Esophagus (tissue), 2 donors: ENCODE measurements around the gene PZP. TPM values are rescaled to one million over a fixed set of nuclear protein-coding genes. Genes with fewer than 3 reads are reported as not detected.

ENCODE experiments used
- H3K27ac ChIP-seq, 2 donors: one replicate each; pipeline ENCODE4 v1.5.1; 2013; ENCODE audit warnings: low read depth in 2 of 2, mild to moderate bottlenecking in 2 of 2, inconsistent platforms in 1 of 2, low read length in 1 of 2, moderate library complexity in 1 of 2
- H3K27me3 ChIP-seq, 2 donors: one replicate each; pipeline ENCODE4 v1.6.1; 2013; ENCODE audit warnings: low read length in 2 of 2, control low read depth in 1 of 2, mild to moderate bottlenecking in 1 of 2; ENCODE audit not compliant: insufficient read depth in 2 of 2, control insufficient read depth in 1 of 2
- H3K36me3 ChIP-seq, 2 donors: one replicate each; pipeline ENCODE4 v1.6.1; 2013; ENCODE audit warnings: low read length in 1 of 2; ENCODE audit not compliant: control insufficient read depth in 2 of 2, insufficient read depth in 2 of 2
- H3K4me1 ChIP-seq, 2 donors: one replicate each; pipeline ENCODE4 v1.6.1; 2013; ENCODE audit warnings: low read length in 1 of 2; ENCODE audit not compliant: control insufficient read depth in 2 of 2, insufficient read depth in 2 of 2
- H3K4me3 ChIP-seq, 2 donors: one replicate each; pipeline ENCODE4 v1.5.1; 2013; ENCODE audit warnings: low read length in 2 of 2, mild to moderate bottlenecking in 2 of 2, low read depth in 1 of 2, moderate library complexity in 1 of 2
- H3K9me3 ChIP-seq, 2 donors: one replicate each; pipeline ENCODE4 v1.6.1; 2013; ENCODE audit warnings: mild to moderate bottlenecking in 2 of 2, low read depth in 1 of 2, low read length in 1 of 2, moderate library complexity in 1 of 2; ENCODE audit not compliant: control insufficient read depth in 2 of 2, insufficient read depth in 1 of 2
- WGBS, 2 donors: extraction: QIAGEN DNeasy Blood & Tissue Kit; methylation state at CpG; one replicate each; pipeline ENCODE4 v1.1.7; 2013; 5-methylcytosine and 5-hydroxymethylcytosine counted together
- polyA plus RNA-seq, 2 donors: library from polyadenylated mRNA; stranded (reverse); fragments of 200-250 nt; gene quantifications; one replicate each; pipeline ENCODE4 v1.2.3, GENCODE V29; 2013
- donor health status: healthy with polysubstance abuse.
- donor health status: Bipolar disorder and iron deficiency.

Gene PZP
- polyA plus RNA-seq, 2 donors = 0.04 to 0.06 TPM

DNA sequence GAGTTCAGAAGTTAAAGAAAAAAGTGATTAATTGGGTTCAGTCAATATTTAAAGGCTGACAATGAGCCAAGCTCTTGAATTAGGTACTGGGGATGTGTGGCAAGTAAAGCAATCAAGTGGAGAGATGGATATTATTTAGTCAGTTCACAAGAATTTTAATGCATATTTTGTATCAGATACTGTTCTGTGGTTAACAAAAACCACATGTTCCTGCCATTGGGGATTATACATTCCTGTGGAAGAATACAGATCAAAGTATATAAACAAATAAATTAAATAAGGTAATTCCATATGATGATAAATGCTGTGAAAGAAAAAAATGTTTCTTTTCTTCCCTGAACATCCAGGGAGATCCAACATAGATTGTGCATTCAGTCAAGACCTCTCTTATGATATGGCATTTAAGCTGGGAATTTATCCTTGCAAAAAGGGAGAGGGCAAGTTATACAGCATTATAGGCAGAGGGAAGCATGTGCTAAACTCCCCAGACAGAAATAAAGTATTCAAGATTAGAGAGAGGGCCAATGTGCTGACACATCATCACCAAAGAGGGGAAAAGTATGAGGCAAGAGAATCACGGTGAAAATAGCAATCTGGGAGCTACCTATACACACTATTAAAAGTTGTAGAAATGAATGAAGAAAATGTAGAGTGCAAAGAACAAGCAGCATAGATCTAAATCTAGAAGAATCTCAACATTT is 74.8 kb downstream of the PZP start:
- Histone ChIP-seq H3K27ac (no peak overlapping the region), H3K36me3 (no peaks in the 10 kb centered on the region), H3K9me3 (no peaks in the 10 kb centered on the region), H3K27me3 (no peaks in the 10 kb centered on the region), H3K4me3 (no peak overlapping the region), H3K4me1 (no peaks in the 10 kb centered on the region)
- WGBS, 2 donors = 62 to 64% methylated on average over 1 of the region's 1 CpG

DNA sequence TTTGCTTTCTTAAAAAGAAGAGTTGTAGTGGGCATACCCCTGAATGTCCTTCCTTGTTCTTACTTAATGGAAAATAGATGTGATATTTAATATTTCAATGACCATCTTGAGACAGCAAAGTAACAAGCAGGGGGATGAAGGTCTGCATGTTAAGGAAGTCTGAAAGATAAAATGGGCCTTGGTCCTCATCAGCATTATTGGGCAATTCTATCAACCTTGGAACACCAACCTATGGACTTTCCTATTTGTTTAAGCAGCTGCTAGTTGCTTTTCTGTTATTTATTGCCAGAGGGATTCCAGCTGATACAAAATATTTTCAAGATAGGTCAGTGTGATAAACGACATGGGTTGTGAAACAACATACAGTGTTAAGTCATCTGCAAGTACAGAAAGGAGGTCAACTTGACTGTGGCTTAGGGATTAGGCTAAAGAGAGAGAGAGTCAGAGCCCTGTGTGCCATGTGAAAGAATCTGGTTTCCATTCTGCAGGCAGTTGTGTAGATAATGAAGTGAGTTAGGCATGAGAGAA is 76.1 kb downstream of the PZP start:
- H3K9me3 ChIP-seq = no peaks in the 10 kb centered on the region
- H3K27me3 ChIP-seq = no peaks in the 10 kb centered on the region
- H3K4me3 ChIP-seq = no peak overlapping the region
- WGBS, 2 donors = 27 to 36% methylated on average over 1 of the region's 1 CpG
- H3K36me3 ChIP-seq = no peaks in the 10 kb centered on the region
- H3K27ac ChIP-seq = no peak overlapping the region
- H3K4me1 ChIP-seq = no peaks in the 10 kb centered on the region

DNA sequence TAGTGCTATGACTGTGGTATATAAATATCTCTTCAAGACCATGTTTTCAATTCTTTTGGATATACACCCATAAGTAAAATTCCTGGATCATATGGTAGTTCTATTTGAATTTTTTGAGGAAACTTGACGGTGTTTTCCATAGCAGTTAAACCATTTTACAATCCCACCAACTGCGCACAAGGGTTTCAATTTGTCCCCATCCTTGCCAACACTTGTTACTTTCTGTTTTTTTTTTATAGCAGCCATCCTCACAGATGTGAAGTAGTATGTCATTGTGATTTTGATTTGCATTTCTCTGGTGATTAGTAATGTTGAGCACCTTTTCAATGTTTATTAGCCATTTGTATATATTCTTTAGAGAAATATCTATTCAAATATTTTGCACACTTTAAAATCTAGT is 78.0 kb downstream of the PZP start:
- Histone ChIP-seq H3K4me1 (no peaks in the 10 kb centered on the region), H3K4me3 (no peak overlapping the region)
- 64 to 92% methylated on average over 2 of the region's 2 CpGs for WGBS, 2 donors

DNA sequence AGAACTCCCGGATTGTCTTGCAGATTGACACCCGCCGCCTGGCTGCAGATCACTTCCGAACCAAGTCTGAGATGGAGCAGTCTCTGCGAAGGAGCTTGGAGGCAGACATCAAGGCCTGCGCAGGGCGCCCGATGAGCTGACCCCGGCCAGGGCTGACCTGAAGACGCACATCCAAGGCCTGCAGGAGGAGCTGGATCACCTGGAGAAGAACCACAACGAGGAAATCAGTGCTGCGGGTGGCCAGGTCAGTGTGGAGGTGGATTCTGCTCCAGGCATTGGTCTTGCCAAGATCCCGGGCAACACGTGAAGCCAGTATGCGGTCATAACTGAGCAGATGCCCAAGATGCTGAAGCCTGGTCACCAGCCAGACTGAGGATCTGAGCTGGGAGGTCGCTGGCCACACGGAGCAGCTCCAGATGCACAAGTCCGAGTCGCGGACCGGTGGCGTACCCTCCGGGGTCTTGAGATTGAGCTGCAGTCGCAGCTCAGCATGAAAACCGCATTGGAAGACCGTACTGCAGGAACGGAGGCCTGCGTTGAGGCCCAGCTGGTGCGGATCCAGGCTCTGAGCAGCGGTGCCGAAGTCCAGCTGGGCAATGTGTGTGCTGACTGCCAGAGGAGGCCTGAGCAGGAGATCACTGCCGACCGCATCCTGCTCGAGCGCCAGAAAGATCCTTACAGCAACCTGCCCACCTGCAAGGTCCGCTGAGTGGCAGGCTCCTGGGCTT is 80.1 kb downstream of the PZP start:
- Histone ChIP-seq H3K27ac (no peak overlapping the region), H3K27me3 (no peaks in the 10 kb centered on the region), H3K4me1 (peaks cover 0 to 6% of the 10 kb centered on the region in 2 donors), H3K4me3 (no peak overlapping the region), H3K36me3 (no peaks in the 10 kb centered on the region), H3K9me3 (no peaks in the 10 kb centered on the region)
- 96% methylated on average over 36 of the region's 36 CpGs for WGBS, 2 donors

More for the DNA sequence above, 78.0 kb downstream of the PZP start:
- no peaks in the 10 kb centered on the region for H3K27me3 ChIP-seq
- H3K27ac ChIP-seq = no peak overlapping the region
- no peaks in the 10 kb centered on the region for H3K36me3 ChIP-seq
- no peaks in the 10 kb centered on the region for H3K9me3 ChIP-seq

DNA sequence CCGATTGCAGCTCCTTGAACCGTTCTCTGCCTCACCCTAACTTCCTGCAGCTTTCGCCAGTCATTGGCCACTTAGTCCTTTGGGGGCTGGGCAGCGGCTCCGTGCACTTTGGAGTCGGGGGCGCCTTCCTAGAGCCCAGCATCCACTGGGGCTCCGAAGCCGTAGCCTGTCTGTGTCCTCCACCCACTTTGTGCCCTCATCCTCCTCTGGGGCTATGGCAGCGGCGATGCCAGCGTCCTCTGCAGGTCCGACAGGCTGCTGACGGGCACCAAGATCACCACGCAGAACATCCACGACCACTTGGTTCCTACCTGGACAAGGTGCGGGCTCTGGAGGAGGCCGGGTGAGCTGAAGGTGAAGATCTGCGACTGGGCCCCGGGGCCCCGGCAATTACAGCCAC is 80.7 kb downstream of the PZP start:
- WGBS, 2 donors = 97 to 98% methylated on average over 21 of the region's 21 CpGs
- Histone ChIP-seq H3K9me3 (no peaks in the 10 kb centered on the region), H3K27ac (no peak overlapping the region), H3K36me3 (no peaks in the 10 kb centered on the region), H3K27me3 (no peaks in the 10 kb centered on the region), H3K4me1 (peaks cover 0 to 6% of the 10 kb centered on the region in 2 donors), H3K4me3 (no peak overlapping the region)

DNA sequence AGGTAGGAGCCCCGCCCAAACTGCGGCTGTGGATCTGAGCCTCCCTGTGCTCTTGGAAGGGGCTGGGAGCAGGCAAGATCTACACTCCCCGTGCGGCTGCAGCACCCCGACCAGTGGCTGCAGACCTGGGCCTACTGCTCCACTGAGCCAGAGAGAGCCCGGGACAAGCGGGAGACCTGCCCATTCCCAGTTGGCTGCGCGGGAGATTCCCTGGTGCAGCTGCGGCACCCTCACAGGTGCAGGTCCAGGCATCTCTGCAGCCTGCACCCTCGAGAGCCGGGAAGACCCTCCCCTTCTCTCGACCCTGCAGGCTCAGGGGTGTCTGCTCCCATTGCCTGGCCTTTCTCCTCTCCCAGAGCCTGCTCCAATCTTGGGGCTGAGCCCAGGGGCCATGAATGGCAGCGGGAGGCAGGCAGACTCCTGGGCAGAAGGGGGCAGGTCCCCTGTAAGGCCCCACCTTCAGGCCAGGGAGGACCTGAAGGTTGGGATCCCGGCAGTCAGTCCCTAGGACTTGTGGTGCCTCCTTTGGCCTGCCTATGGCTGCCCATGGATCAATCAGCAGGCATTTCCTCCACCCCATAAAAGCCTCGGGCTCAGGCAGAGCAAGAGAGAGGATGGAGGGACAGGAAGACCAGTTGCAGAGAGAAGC is 83.7 kb downstream of the PZP start:
- H3K27me3 ChIP-seq = no peaks in the 10 kb centered on the region
- H3K36me3 ChIP-seq = no peaks in the 10 kb centered on the region
- WGBS, 2 donors = 87 to 88% methylated on average over 16 of the region's 16 CpGs
- H3K27ac ChIP-seq = peak overlapping the region; percentile 37 to 40
- peaks cover 0 to 6% of the 10 kb centered on the region in 2 donors for H3K4me1 ChIP-seq
- no peak overlapping the region for H3K4me3 ChIP-seq
- no peaks in the 10 kb centered on the region for H3K9me3 ChIP-seq

DNA sequence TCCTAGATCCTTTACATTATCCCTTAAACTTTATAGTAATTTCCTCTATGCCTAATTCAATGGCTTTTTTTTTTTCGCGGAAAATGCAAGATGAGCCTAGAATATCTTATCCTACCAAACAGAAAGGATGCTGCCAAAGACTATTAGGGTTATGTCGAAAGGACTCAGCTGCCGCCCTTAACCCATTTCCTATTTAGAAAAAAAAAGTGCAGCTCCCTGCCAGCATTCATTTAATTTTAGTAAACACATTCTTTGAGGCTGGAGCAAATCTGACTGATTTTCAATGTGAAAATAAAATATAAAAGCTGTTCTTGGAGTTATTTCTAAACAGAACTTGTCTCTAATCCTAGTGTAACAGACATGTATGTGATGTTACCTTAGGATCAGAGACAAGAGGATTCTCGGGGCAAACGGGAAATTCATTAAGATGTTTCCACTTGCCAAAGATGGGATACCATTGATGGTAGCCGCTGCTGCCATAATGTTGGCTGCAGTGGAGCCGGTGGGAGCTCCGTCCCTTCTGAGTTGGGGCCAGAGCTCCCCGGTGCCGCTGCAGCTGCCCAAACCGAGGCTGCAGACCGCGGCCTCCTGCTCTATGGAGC is 84.3 kb downstream of the PZP start:
- WGBS, 2 donors = 66 to 78% methylated on average over 14 of the region's 14 CpGs
- H3K4me3 ChIP-seq = no peak overlapping the region
- H3K4me1 ChIP-seq = peaks cover 0 to 6% of the 10 kb centered on the region in 2 donors
- no peaks in the 10 kb centered on the region for H3K27me3 ChIP-seq
- peak overlapping the region; percentile 37 to 40 for H3K27ac ChIP-seq
- H3K9me3 ChIP-seq = no peaks in the 10 kb centered on the region
- no peaks in the 10 kb centered on the region for H3K36me3 ChIP-seq

DNA sequence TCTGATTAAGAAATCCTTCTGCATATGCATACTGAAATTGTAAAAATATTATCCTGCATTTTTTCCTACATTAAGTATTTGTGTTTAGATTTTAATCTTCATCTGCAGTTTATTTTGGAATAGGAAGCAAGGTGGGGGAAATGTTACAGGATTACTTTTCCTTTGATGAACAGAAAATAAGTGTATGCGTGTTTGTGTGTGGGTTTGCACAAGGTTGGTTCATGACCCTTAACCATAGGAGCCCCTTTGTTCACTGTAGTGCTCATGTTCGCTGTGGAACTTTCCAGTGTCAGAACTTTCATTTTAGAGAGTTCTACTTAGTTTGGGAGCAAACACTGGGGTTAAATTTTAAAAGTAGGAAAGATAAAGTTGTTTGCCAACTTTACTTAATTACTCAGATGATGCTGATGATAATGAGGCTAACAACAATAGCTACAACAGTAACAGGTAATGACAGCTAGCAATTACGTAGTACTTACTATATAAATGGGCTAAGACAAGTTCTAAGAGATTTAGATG is 86.0 kb downstream of the PZP start:
- no peaks in the 10 kb centered on the region for H3K36me3 ChIP-seq
- H3K27ac ChIP-seq = no peak overlapping the region
- no peak overlapping the region for H3K4me3 ChIP-seq
- 43 to 53% methylated on average over 3 of the region's 3 CpGs for WGBS, 2 donors
- H3K9me3 ChIP-seq = no peaks in the 10 kb centered on the region
- H3K27me3 ChIP-seq = no peaks in the 10 kb centered on the region
- H3K4me1 ChIP-seq = peaks cover 0 to 6% of the 10 kb centered on the region in 2 donors

DNA sequence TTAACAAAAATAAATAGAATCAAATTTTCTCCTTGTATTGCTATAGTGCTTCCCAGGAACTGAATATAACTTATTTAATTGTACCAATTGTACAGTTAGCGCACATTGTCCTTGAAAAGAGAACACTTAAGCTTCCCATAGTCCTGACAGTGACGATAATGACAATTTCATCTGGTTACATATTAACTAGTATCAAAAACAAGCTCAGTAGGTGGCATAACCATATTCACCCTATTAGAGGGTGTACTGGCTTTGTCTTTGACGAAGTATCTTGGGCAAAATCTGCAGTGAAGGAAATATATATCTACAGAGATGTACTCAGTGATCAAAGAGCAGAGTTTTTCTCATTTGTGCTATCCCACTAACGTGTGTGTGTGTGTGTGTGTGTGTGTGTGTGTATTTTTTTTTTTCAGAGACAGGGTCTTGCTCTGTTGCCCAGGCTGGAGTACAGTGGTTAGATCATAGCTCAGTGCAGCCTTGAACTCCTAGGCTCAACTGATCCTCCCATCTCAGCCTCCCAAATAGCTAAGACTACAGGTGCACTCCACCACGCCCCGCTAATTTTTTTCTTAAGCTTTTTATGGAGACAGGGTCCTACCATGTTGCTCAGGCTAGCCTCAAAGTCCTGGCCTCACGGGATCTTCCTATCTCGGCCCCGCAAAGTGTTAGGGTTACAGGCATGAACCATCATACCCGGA is 87.6 kb downstream of the PZP start:
- H3K4me1 ChIP-seq = peaks cover 0 to 6% of the 10 kb centered on the region in 2 donors
- H3K27ac ChIP-seq = no peak overlapping the region
- H3K9me3 ChIP-seq = no peaks in the 10 kb centered on the region
- H3K27me3 ChIP-seq = no peaks in the 10 kb centered on the region
- H3K36me3 ChIP-seq = no peaks in the 10 kb centered on the region
- 84 to 89% methylated on average over 10 of the region's 10 CpGs for WGBS, 2 donors
- no peak overlapping the region for H3K4me3 ChIP-seq
